ENCODE measurements around the gene RNF224.

DNA sequence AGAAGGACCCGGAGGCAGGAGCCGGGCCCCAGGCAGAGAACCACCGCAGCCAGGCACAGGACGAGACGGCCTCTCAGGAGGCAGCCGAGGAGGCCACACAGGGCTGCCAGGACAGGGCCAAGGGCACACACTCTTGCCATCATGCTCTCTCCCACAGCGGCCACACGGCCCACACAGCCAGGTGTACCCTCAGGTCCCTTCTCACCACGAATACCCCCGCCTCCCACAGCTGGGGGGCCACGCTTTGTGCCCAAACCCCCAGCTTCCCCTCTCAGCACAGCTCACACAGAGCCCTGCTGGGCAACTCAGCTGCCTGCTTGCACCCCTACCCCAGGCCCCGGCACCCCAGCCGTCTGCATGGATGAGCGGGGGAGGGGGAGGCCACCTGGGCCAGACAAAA is 33.5 kb upstream of the RNF224 start:
- TF ChIP-seq YY1 (IDR thresholded peaks at IDR 0.05; ENCODE audit: insufficient read depth, insufficient read length) (no peak), ZNF274 (IDR thresholded peaks at IDR 0.05; ENCODE audit: low read depth, low read length) (no peak)

All from NT2/D1 (cell line).